Measurements from ENCODE around the gene MRPS25.

DNA sequence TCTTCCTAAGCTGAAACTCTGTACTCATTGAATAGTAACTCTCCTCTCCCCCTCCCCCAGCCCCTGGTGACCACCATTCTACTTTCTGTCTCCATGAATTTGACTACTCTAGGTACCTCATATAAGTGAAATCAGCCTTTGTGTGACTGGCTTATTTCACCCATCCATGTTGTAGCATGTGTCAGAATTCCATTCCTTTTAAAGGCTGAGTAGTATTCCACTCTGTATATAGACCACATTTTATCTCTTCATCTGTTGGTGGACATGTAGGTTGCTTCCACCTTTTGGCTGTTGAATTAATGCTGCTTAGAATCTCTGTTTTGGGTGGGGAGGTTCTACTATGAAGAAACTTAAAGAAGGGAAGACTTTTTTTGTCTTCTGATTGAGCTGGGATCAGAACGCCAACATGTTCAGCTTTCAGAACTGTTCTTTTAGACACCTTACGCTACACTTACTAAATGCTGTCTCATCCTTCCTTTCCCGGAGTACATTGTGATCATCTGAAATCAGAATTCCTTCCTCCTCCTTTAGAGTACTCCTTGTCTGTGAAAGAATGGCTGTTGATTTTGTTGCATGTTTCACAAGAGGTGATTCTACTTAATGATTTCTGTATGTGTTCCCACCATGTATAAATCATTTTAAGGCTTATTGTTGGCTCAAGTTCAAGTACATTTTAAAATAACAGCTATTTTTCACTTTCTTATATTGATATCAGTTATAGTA is 50.3 kb downstream of the MRPS25 start:
- no peak for TF ChIP-seq POLR2AphosphoS5 (IDR thresholded peaks at IDR 0.05; ENCODE audit: low read depth, low read length)
- TF ChIP-seq POLR2A (IDR thresholded peaks at IDR 0.05; ENCODE audit: low read depth, low read length): no peak

Data from GM12892 (cell line).